ENCODE measurements around the gene BOLL.
A peak's percentile ranks its signal among the peaks of the same experiment; 100 is the strongest.
"Not testable (repeated sequence)": the region's sequence is repeated elsewhere in the genome, so short reads cannot be mapped to it uniquely, and the experiment has no call there.

The BOLL gene, protein sequence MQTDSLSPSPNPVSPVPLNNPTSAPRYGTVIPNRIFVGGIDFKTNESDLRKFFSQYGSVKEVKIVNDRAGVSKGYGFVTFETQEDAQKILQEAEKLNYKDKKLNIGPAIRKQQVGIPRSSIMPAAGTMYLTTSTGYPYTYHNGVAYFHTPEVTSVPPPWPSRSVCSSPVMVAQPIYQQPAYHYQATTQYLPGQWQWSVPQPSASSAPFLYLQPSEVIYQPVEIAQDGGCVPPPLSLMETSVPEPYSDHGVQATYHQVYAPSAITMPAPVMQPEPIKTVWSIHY

DNA sequence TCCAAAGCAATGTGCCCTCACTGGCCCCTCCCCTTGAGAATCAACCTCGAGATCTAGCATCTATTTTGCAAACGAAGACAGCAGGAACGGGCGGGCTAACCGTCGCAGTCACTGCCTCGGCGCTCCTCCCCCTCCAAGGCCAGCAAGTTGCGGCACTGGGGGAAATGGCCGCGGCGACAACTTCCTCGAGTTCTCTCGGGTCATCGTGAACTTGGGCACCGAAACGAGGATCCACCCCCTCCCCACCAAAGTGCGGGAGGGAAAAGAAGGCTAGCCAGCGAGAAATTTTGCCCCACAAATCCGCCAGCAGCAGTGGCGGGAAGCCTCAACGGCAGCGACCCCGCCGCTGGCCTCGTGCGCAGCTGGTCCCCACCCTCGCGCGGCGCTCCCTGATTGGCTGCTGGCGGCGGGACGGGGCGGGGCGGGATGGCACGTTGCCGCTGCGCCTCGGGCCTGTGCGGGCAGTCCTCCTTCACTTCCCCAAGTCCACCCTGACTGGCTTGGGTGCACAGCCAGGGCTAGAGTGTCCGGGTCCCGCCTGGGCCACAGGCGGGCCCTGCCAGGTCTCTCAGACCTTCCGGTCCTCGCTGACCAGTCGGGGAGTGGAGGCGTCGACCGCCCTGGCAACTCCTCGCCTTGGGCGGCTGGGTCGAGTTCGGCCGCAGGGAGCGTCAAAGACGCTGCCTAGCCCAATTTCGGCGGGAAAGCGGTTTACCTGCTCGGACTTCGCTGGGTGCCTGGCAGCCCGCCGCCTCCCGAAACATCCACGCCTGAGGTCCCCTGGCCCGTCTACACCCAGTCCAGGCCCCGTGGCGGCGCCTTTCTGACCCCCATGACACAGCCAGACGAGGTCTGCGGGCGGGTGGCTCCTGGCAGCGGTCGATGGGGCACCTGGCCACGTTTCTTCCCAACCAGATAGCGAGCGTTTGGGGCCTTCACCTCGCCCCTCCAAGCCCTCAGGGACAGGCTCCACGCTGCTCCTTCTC is at the start of gene BOLL:
BOLL (minus strand) TSS at position 364 of the 986 bp plus-strand sequence. CDS start 3,469 bp downstream, outside the sequence.
- no peak for DNase-seq (ENCODE audit: low read depth)

DNA sequence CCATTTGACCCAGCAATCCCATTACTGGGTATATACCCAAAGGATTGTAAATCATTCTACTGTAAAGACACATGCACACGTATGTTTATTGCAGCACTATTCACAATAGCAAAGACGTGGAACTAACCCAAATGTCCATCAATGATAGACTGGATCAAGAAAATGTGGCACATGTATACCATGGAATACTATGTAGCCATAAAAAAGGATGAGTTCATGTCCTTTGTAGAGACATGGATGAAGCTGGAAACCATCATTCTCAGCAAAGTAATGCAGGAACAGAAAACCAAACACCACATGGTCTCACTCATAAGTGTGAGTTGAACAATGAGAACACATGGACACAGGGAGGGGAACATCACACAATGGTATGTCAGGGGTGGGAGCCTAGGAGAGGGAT is 49.7 kb upstream of the BOLL start:
- DNase-seq (ENCODE audit: low read depth) = not testable (repeated sequence)

DNA sequence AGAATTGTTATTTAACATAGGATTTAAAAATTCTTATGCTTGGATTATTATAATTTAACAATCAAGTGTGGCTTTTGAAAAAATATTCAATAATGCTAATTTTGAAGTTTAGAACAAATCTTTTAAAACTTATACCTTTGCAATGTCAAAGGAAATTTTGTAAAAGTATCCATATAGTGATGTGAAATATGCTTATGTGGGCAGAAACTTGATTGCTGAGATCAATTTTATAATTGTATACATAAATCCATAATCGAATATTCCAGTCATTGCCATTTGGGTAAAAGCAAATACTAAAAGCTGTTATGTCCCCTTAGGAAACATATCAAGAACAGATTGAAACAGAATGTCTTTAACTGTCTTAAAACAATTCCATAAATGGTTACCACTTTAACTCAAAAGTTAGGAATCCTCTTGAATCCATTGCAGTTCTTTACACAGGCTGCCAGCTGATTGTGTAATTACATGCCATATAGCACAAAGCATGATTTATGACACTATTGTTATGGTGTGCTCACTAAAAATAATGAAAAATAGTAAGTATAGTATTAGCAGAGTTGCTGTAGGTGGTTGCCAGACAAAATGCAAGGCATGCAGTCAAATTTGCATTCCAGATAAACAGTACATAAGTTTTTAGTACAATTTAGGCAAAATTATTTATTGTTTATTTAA is 43.5 kb upstream of the BOLL start:
- no peak for DNase-seq (ENCODE audit: low read depth)

DNA sequence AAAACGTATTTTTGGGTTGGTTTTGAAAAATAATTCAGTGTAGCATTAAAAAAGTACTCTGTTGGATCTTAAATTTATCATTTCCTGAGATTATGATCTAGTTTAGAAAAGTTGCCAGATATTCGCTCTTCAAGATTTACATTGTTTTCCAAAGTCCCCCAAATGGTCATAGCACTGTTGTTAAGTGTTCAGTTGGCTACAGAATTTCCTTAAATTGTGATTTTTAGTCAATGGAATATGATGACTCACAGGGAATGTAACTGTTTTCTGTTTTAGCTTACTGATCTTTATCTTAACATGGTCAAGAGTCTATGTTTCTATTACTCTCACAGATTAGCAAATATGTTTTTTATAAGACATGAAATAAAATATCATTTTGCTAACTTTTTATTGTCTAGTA is 42.5 kb upstream of the BOLL start:
- DNase-seq (ENCODE audit: low read depth) = no peak

DNA sequence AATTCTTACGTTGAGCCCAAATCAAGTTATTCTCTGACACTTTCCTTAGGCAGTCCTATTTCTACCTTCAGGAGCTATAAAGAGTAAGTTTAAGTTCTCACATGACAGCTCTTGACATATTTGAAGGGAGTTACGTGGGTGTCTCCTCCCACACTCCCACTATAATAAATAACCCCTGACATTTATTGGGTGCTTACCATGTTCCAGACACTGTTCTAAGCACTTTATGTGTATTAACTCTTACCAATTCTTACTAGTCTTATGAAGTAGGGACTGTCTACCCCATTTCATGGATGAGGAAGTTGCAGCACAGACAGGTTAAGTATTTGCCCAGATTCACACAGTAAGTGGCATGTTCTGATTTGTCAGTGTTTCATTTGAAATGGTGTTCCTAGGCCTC is 37.2 kb upstream of the BOLL start:
- no peak for DNase-seq (ENCODE audit: low read depth)

DNA sequence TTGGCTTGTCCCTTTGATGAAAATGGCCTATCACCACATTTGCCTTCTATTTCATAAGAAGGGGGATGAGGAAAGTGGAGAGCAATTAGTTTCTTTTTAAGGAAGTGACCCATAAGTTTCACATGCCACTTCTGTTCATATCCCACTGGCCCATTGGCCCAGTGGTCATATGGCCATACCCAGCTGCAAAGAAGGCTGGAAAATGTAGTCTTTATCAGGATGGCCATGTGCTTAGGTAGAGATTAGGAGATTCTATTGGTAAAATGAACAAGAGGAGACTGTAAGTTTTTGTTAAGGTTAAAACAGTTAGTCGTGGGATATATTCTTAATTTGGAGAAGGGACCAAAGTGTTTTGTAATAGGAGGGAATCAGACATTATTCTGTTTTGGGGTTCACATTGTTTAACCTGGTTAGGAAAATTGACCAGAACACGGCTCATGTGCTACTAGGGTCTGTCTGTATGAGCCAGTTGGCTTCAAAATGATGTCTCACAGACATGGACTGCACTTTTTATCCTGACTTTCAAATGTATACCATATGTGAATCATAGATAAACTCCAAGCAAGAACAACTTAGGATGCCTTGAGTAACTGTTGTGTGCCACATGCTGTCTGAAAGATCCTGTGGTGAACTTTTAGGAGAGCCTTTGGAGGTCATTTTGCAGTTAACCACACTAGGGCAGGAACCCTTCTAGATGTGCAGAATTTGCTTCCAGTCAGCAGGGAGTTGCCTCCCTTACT is 36.6 kb upstream of the BOLL start:
- DNase-seq (ENCODE audit: low read depth) = no peak

DNA sequence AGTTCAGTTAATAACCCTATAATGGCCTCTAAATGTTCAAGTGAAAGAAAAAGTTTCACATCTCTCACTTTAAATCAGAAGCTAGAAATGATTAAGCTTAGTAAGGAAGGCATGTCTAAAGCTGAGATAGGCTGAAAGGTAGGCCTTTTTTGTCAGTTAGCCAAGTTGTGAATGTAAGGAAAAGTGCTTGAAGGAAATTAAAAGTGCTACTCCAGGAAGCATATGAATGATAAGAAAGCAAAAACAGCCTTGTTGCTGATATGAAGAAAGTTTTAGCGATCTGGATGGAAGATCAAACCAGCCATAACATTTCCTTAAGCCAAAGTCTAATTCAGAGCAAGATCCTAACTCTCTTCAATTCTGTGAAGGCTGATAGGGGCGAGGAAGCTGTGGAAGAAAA is 29.4 kb upstream of the BOLL start:
- no peak for DNase-seq (ENCODE audit: low read depth)

DNA sequence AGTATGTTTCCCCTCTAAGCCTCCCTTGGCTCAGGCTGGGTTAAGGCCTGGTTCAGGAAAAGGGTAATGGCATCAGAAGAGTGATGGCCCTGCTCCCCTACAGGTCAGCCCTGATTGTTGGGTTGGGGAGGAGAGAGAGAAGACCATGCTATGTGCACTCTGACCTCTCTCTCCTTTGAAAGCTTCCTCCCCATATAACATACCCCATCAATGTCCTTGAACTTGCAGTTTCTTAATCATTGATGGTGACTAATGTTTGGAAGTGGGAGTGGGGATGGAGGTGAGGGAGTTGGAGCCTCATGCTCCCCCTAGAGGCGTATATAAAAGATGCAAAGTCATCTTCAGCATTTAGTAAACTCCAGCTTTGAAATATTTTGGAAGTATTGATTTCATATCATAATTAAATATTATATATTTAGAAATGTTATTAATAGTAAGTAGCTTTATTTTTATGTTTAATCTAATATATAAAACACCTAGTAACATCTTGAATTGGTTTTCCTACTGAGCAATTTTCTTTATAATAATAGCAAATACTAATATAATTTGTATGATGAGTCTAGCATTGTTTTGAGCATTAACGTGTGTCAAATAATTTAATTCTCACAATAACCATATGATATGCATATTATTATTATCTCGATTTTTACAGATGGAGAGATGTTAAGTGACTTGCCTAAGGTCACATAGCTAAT is 28.1 kb upstream of the BOLL start:
- no peak for DNase-seq (ENCODE audit: low read depth)

DNA sequence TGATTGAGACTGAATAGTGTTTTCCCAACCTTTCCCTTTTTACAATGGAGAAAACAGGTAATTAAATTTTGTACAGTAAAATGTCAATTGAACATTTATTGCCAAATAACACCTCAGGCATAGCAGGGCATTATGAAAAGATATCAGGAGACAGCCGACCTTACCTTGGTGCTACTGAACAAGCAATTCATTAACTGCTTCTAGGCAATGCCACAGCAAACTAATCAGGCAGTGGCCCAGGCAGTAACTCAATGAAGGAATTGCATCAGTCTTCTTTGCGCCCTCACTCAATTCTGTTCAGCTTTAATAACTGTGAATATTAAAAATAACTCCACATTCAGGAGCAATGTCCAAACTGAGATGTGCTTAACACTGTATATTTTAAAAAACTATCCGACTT is 25.4 kb upstream of the BOLL start:
- DNase-seq (ENCODE audit: low read depth) = no peak

DNA sequence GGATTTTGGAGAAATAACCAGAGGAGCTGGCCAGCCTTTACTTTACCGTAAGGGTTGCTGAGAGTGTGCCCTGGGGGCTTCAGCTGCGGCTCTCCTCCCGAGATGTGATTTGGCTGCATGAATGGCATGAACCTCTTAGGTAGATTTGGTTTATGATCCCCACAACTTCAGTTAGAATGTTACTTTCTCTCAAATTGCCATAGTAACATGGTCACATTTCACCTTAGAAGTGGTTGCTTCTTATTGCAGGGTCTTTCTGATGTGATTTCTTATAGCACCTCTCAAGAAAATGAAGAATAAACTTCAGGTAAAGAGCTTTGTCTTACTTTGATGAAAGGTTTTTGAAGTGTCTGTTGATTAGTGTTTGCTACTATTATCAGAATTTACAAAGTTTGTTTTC is 24.9 kb upstream of the BOLL start:
- DNase-seq (ENCODE audit: low read depth) = no peak

DNA sequence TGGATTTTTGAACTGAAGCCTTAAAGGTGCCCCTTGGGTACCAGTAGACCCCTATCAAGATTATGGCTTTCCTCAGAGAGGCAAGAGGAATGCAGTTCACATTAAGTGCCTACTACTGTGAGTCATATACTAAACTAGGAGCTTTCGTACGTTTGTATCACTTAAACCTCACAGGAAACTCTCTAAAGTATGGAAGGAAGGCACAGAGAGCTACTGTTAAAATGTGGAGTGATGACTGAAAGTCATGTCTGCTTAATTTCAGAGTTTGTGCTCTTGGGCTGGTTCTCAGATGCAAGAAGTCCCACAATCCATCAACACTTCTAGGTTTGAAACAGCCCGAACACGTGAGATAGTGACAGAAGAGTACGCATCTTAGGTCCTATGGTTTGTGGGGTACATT is 23.9 kb upstream of the BOLL start:
- no peak for DNase-seq (ENCODE audit: low read depth)

DNA sequence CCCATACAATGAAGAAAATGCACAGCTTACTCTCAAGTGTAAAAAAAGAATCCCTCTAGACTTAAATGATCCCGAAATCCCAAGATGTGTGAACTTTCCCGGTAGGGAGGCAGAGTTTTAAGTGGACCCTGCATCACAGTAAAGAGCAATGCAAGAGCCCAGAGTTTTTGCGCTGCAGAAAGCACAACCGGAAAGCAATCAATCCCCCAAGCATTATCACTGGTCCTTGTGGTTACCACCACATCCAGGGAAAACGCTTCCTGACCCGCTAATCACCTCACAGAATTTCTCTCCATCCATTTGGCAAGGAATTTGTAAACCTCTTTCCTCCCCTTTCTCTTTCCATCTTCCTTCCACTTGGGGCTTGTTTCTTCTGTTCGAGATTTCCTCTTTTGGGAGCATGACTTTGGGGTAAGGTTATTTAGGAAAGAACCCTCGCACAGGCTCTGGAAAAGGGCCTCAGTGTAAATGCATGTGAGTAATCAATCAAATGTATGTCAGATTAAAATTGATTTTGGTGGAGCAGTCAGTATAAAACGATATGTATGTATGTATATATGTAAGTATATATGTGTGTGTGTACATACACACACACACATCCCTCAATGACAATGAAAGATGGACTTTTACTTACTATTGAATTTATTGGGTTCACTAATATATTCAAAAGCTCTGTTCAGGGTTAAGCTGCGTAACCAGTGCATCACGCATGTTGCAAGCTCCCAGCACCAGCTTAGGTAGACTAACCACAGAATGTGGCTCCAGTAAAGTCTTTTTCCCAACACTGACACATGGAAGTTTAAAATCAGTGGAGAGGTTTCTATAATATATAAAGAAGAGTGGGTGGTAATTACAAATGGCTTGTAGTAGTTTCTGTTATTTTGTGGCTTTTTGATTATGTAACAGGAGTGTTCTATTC is 20.9 kb upstream of the BOLL start:
- no peak for DNase-seq (ENCODE audit: low read depth)

DNA sequence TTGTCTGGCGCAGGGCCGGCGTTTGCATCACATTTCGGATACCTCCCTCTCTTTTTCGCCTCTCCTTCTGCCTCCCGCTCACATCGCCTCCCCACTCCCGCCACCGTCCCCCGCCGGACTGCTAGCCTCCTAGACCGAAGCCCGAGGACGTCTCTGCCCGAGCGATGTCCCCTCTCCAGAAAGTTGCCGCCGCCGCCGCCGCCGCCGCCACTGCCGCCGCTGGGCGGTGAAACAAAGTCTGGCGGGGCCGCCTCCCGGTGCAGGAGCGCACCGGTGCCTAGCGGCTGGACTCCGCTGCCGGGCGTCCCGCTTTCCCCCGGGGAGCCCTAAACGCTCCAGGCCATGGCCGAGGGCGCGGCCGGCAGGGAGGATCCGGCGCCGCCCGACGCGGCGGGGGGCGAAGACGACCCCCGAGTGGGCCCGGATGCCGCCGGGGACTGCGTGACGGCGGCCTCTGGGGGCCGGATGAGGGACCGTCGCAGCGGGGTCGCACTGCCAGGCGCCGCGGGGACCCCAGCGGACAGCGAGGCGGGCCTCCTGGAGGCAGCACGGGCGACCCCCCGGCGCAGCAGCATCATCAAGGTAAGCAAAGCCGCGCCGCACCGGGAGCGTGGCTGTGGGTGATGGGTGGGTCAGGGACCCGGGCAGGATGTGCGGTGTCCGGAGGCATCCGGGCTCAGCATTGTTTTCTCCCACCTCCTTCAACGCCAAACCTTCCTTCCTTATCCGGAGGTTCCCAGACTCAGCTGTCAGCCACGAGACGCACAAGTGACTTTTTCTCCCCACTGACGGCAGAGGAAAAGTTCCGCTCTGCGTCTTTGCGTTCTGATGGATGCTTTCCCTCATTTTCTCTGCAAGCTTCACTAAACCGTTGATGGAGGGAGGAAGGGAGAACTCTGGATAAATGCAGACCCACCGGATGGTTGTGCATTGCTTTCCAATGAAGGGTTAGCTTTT is 19.9 kb upstream of the BOLL start:
- no peak for DNase-seq (ENCODE audit: low read depth)

DNA sequence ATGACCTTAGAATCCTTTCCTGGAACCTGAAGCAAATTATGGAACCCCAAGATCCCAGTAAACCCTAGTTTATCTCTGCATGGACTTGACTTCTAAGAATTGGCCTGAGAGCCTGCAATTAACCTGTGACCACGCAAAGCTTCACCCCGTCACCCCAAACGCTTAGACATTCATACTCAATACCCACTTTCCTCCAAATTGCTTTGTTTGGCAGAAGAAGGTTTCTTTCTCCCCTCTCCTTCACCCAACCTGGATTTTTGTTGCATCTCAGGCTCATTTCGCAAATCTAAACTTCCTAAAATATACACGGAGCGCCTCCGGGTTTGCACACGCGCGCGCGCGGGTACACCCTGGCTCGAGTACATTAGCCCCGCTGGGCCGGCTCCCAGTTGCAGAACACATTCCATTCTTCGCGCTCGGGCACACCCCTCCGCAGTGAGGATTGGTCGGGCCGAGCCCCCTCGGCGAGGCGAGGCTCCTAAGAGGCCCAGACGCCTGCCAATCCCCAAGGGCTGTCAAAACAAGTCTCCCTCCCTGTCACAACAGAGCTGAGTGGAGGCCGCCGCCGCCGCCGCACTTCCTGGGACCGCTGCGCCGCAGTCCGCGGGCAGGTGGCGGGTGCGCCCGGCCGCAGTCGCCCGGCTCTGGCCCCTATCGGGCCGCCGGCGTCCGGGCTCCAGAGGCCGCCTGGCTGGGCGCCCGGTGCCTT is 19.1 kb upstream of the BOLL start, which contains the start of gene PLCL1:
PLCL1 (plus strand) TSS at position 545 of the 709 bp plus-strand sequence.
- DNase-seq (ENCODE audit: low read depth) = peak; percentile 68

DNA sequence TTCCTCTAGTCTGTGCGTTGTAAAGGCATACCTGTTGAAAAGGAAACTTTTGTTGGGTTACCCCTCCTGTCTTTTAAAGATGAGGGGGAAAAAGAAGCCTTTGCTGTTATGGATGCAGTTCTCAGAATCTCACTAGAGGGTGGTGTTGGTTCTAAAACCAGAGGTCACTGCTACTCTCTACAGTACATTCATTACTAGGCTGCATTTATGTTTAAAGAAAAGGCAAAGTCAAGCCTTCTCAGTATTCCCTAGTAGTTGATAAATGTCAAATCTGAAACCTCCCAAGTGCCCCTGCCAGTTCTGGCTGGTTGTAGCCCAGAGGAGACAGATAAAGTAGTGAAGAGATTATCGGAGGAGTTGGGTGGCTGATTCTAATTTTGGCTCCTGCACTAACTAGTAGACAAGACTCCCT is 17.9 kb upstream of the BOLL start:
- no peak for DNase-seq (ENCODE audit: low read depth)

DNA sequence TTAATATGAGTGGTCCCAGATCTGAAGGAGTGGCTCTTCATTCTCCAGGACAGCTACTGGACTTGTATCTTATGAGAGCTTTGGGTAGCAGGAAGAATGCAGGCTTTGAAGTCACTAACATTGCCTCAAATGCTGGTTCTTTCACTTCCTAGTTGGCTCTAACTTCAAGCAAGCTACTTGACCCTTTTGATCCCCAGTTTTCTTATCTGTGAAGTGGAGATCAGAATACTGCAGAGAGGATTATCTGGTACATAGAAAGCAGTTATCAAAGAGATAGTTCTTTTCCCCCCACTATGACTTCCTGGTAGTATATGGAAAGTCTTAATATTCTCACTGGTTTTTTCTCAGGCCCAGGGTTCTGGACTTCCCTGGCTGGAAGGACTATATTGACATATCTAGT is 15.9 kb upstream of the BOLL start:
- no peak for DNase-seq (ENCODE audit: low read depth)

DNA sequence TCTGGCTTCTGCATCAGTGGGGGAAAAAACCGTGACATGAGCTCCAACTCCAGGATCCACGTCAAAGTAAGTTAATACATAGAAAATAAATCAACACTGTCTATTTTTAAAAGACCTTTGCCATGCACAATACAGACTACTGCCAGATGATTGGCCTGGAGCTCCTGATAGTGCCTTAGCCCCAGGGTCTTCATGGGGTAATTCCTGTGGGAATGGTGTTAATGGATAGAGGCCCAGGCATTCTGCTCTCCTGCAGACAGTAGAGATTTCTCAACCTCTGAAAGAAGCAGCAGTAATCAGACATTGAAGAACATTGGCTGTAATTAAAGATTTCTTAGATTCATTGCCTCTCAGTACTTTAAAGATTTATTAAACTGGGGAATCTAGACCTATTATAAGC is 15.0 kb upstream of the BOLL start:
- no peak for DNase-seq (ENCODE audit: low read depth)

DNA sequence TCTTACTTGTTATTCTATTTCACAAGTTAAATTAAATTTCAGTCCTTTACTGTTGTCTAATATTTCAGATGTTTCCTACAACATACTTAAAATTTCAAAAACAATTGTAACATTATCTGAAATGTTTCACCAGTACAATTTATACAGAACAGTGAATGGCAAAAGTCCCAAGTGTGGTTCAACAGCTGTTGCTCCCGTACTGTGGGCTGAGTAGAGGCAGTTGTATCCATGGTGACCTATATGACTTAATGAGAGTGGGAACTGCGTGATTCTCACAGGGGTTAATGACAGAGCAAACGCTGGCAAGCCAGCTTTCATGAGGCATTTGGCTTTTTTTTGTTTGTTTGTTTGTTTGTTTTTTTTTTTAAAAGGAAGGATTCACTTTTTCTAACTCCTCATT is 13.9 kb upstream of the BOLL start:
- DNase-seq (ENCODE audit: low read depth) = no peak
